ENCODE data around the gene CNNM3.
"Not testable (repeated sequence)": the region's sequence is repeated elsewhere in the genome, so short reads cannot be mapped to it uniquely, and the experiment has no call there.

Gene CNNM3

GRCh38 chr2:96775160-96775559 is 40.9 kb upstream of the CNNM3 start:
- no peaks in the 10 kb centered on the region for H3K27me3 ChIP-seq (ENCODE audit: control insufficient read depth in 5 of 5, insufficient read depth in 4 of 5, low read length in 5 of 5)
- H3K27ac ChIP-seq (ENCODE audit: low read depth, low read length): no peak overlapping the region
- peaks cover 0 to 3% (median 0%) of the 10 kb centered on the region in 5 donors for H3K36me3 ChIP-seq (ENCODE audit: control insufficient read depth in 5 of 5, insufficient read depth in 5 of 5, low read length in 5 of 5)
- H3K4me1 ChIP-seq (ENCODE audit: control insufficient read depth in 5 of 5, insufficient read depth in 5 of 5, low read length in 5 of 5): peaks cover 0 to 6% (median 2%) of the 10 kb centered on the region in 5 donors
- no peaks in the 10 kb centered on the region for H3K9me3 ChIP-seq (ENCODE audit: control insufficient read depth in 5 of 5, low read length in 5 of 5)
- no peak overlapping the region for H3K9ac ChIP-seq (ENCODE audit: low read length in 5 of 5)
- no peak overlapping the region for H3K4me3 ChIP-seq (ENCODE audit: low read depth in 1 of 5, low read length in 5 of 5)

GRCh38 chr2:96783388-96783787 is 32.7 kb upstream of the CNNM3 start:
- H3K9ac ChIP-seq (ENCODE audit: low read length in 5 of 5): peak overlapping the region in 1 of 5 donors; percentile 7
- H3K27me3 ChIP-seq (ENCODE audit: control insufficient read depth in 5 of 5, insufficient read depth in 4 of 5, low read length in 5 of 5): no peaks in the 10 kb centered on the region
- H3K4me1 ChIP-seq (ENCODE audit: control insufficient read depth in 5 of 5, insufficient read depth in 5 of 5, low read length in 5 of 5): peaks cover 0 to 7% (median 4%) of the 10 kb centered on the region in 5 donors
- no peak overlapping the region for H3K4me3 ChIP-seq (ENCODE audit: low read depth in 1 of 5, low read length in 5 of 5)
- H3K27ac ChIP-seq (ENCODE audit: low read depth, low read length): no peak overlapping the region
- H3K36me3 ChIP-seq (ENCODE audit: control insufficient read depth in 5 of 5, insufficient read depth in 5 of 5, low read length in 5 of 5): no peaks in the 10 kb centered on the region
- no peaks in the 10 kb centered on the region for H3K9me3 ChIP-seq (ENCODE audit: control insufficient read depth in 5 of 5, low read length in 5 of 5)

- Histone ChIP-seq H3K4me1 (ENCODE audit: control insufficient read depth in 5 of 5, insufficient read depth in 5 of 5, low read length in 5 of 5) (peaks cover 2 to 12% (median 7%) of the 10 kb centered on the region in 5 donors), H3K9ac (ENCODE audit: low read length in 5 of 5) (no peak overlapping the region), H3K9me3 (ENCODE audit: control insufficient read depth in 5 of 5, low read length in 5 of 5) (no peaks in the 10 kb centered on the region), H3K27ac (ENCODE audit: low read depth, low read length) (no peak overlapping the region), H3K4me3 (ENCODE audit: low read depth in 1 of 5, low read length in 5 of 5) (no peak overlapping the region), H3K36me3 (ENCODE audit: control insufficient read depth in 5 of 5, insufficient read depth in 5 of 5, low read length in 5 of 5) (no peaks in the 10 kb centered on the region), H3K27me3 (ENCODE audit: control insufficient read depth in 5 of 5, insufficient read depth in 4 of 5, low read length in 5 of 5) (no peaks in the 10 kb centered on the region)
Observed at GRCh38 chr2:96787411-96787810, 28.7 kb upstream of the CNNM3 start.

GRCh38 chr2:96788442-96789244 is 27.4 kb upstream of the CNNM3 start:
- Histone ChIP-seq H3K36me3 (ENCODE audit: control insufficient read depth in 5 of 5, insufficient read depth in 5 of 5, low read length in 5 of 5) (no peaks in the 10 kb centered on the region), H3K4me1 (ENCODE audit: control insufficient read depth in 5 of 5, insufficient read depth in 5 of 5, low read length in 5 of 5) (peaks cover 2 to 8% (median 7%) of the 10 kb centered on the region in 5 donors), H3K27me3 (ENCODE audit: control insufficient read depth in 5 of 5, insufficient read depth in 4 of 5, low read length in 5 of 5) (no peaks in the 10 kb centered on the region), H3K9ac (ENCODE audit: low read length in 5 of 5) (peak overlapping the region in 2 of 5 donors; percentile 37 to 45), H3K4me3 (ENCODE audit: low read depth in 1 of 5, low read length in 5 of 5) (no peak overlapping the region), H3K27ac (ENCODE audit: low read depth, low read length) (no peak overlapping the region), H3K9me3 (ENCODE audit: control insufficient read depth in 5 of 5, low read length in 5 of 5) (no peaks in the 10 kb centered on the region)

GRCh38 chr2:96789245-96789617 is 26.8 kb upstream of the CNNM3 start:
- Histone ChIP-seq H3K36me3 (ENCODE audit: control insufficient read depth in 5 of 5, insufficient read depth in 5 of 5, low read length in 5 of 5) (no peaks in the 10 kb centered on the region), H3K9me3 (ENCODE audit: control insufficient read depth in 5 of 5, low read length in 5 of 5) (no peaks in the 10 kb centered on the region), H3K4me3 (ENCODE audit: low read depth in 1 of 5, low read length in 5 of 5) (no peak overlapping the region), H3K27ac (ENCODE audit: low read depth, low read length) (no peak overlapping the region), H3K9ac (ENCODE audit: low read length in 5 of 5) (no peak overlapping the region), H3K4me1 (ENCODE audit: control insufficient read depth in 5 of 5, insufficient read depth in 5 of 5, low read length in 5 of 5) (peaks cover 2 to 8% (median 7%) of the 10 kb centered on the region in 5 donors), H3K27me3 (ENCODE audit: control insufficient read depth in 5 of 5, insufficient read depth in 4 of 5, low read length in 5 of 5) (no peaks in the 10 kb centered on the region)

- H3K9ac ChIP-seq (ENCODE audit: low read length in 5 of 5): no peak overlapping the region
- H3K36me3 ChIP-seq (ENCODE audit: control insufficient read depth in 5 of 5, insufficient read depth in 5 of 5, low read length in 5 of 5): peaks cover 0 to 11% (median 6%) of the 10 kb centered on the region in 5 donors
- H3K9me3 ChIP-seq (ENCODE audit: control insufficient read depth in 5 of 5, low read length in 5 of 5): no peaks in the 10 kb centered on the region
- no peak overlapping the region for H3K27ac ChIP-seq (ENCODE audit: low read depth, low read length)
- H3K27me3 ChIP-seq (ENCODE audit: control insufficient read depth in 5 of 5, insufficient read depth in 4 of 5, low read length in 5 of 5): no peaks in the 10 kb centered on the region
- H3K4me1 ChIP-seq (ENCODE audit: control insufficient read depth in 5 of 5, insufficient read depth in 5 of 5, low read length in 5 of 5): peaks cover 2 to 8% (median 7%) of the 10 kb centered on the region in 5 donors
- no peak overlapping the region for H3K4me3 ChIP-seq (ENCODE audit: low read depth in 1 of 5, low read length in 5 of 5)
Observed at GRCh38 chr2:96792772-96793749, 23.0 kb upstream of the CNNM3 start.

- Histone ChIP-seq H3K4me3 (ENCODE audit: low read depth in 1 of 5, low read length in 5 of 5) (no peak overlapping the region), H3K4me1 (ENCODE audit: control insufficient read depth in 5 of 5, insufficient read depth in 5 of 5, low read length in 5 of 5) (no peaks in the 10 kb centered on the region), H3K9ac (ENCODE audit: low read length in 5 of 5) (no peak overlapping the region)
Observed at GRCh38 chr2:96795076-96795475, 21.0 kb upstream of the CNNM3 start.

GRCh38 chr2:96796497-96796896 is 19.6 kb upstream of the CNNM3 start:
- H3K9me3 ChIP-seq (ENCODE audit: control insufficient read depth in 5 of 5, low read length in 5 of 5); H3K9ac ChIP-seq (ENCODE audit: low read length in 5 of 5); H3K27ac ChIP-seq (ENCODE audit: low read depth, low read length); H3K4me3 ChIP-seq (ENCODE audit: low read depth in 1 of 5, low read length in 5 of 5); H3K4me1 ChIP-seq (ENCODE audit: control insufficient read depth in 5 of 5, insufficient read depth in 5 of 5, low read length in 5 of 5); H3K27me3 ChIP-seq (ENCODE audit: control insufficient read depth in 5 of 5, insufficient read depth in 4 of 5, low read length in 5 of 5): not testable (repeated sequence)
- H3K36me3 ChIP-seq (ENCODE audit: control insufficient read depth in 5 of 5, insufficient read depth in 5 of 5, low read length in 5 of 5): peaks cover 0 to 31% (median 26%) of the 10 kb centered on the region in 5 donors

More at GRCh38 chr2:96795076-96795475, 21.0 kb upstream of the CNNM3 start:
- no peaks in the 10 kb centered on the region for H3K9me3 ChIP-seq (ENCODE audit: control insufficient read depth in 5 of 5, low read length in 5 of 5)
- peaks cover 0 to 28% (median 22%) of the 10 kb centered on the region in 5 donors for H3K36me3 ChIP-seq (ENCODE audit: control insufficient read depth in 5 of 5, insufficient read depth in 5 of 5, low read length in 5 of 5)
- H3K27me3 ChIP-seq (ENCODE audit: control insufficient read depth in 5 of 5, insufficient read depth in 4 of 5, low read length in 5 of 5): no peaks in the 10 kb centered on the region
- H3K27ac ChIP-seq (ENCODE audit: low read depth, low read length): no peak overlapping the region

GRCh38 chr2:96797066-96797625 is 18.9 kb upstream of the CNNM3 start:
- H3K9ac ChIP-seq (ENCODE audit: low read length in 5 of 5): no peak overlapping the region
- no peaks in the 10 kb centered on the region for H3K9me3 ChIP-seq (ENCODE audit: control insufficient read depth in 5 of 5, low read length in 5 of 5)
- peaks cover 0 to 37% (median 33%) of the 10 kb centered on the region in 5 donors for H3K36me3 ChIP-seq (ENCODE audit: control insufficient read depth in 5 of 5, insufficient read depth in 5 of 5, low read length in 5 of 5)
- H3K4me1 ChIP-seq (ENCODE audit: control insufficient read depth in 5 of 5, insufficient read depth in 5 of 5, low read length in 5 of 5): peaks cover 0 to 5% (median 0%) of the 10 kb centered on the region in 5 donors
- H3K27me3 ChIP-seq (ENCODE audit: control insufficient read depth in 5 of 5, insufficient read depth in 4 of 5, low read length in 5 of 5): no peaks in the 10 kb centered on the region
- no peak overlapping the region for H3K4me3 ChIP-seq (ENCODE audit: low read depth in 1 of 5, low read length in 5 of 5)
- H3K27ac ChIP-seq (ENCODE audit: low read depth, low read length): no peak overlapping the region
